Testis (tissue), 3 donors: Measurements from ENCODE around the gene BARX2. TPM values are rescaled to one million over a fixed set of nuclear protein-coding genes. Genes with fewer than 3 reads are reported as not detected.

Source experiments
- DNase-seq: peaks from one replicate; pipeline ENCODE4 v3.0.0-alpha.2; 2019
- H3K27ac ChIP-seq, 2 donors: fragments of 200-600 bp; sonication (generic); one replicate each; pipeline ENCODE4 v1.5.1; 2019
- H3K27me3 ChIP-seq: fragments of 200-600 bp; sonication (generic); one replicate; pipeline ENCODE4 v1.5.1; 2019
- H3K36me3 ChIP-seq: fragments of 200-600 bp; sonication (generic); one replicate; pipeline ENCODE4 v1.5.1; 2017; ENCODE audit warnings: low read depth; ENCODE audit errors: missing control alignments
- H3K4me1 ChIP-seq: fragments of 200-600 bp; sonication (generic); one replicate; pipeline ENCODE4 v1.5.1; 2019
- H3K4me3 ChIP-seq, 2 donors: fragments of 200-600 bp; sonication (generic); one replicate each; pipeline ENCODE4 v1.5.1; 2017 to 2019
- H3K9me3 ChIP-seq: fragments of 200-600 bp; sonication (generic); one replicate; pipeline ENCODE4 v1.5.1; 2017
- CTCF ChIP-seq, 3 experiments: fragments of 450-650 bp in 2 of 3; fragments of 200-600 bp in 1 of 3; sonication (generic) in 1 of 3; IDR thresholded peaks; one replicate each; pipeline ENCODE4 v1.5.1; 2016 to 2019; ENCODE audit warnings: antibody characterized with exemption in 3 of 3, mild to moderate bottlenecking in 2 of 3, moderate library complexity in 1 of 3
- POLR2A ChIP-seq: fragments of 450-650 bp; IDR thresholded peaks from one replicate; pipeline ENCODE4 v1.6.1; 2017; ENCODE audit warnings: antibody characterized with exemption, mild to moderate bottlenecking, moderate library complexity
- WGBS, 2 donors: methylation state at CpG; one replicate each; pipeline ENCODE4 v1.1.5; 2018; 5-methylcytosine and 5-hydroxymethylcytosine counted together
- intact Hi-C: fragments of 100-400 bp; cut with DNase I; formaldehyde crosslinking; loops from one replicate; pipeline ENCODE4 v1.15.1; 2023; ENCODE audit warnings: low total_unique reads
- polyA plus RNA-seq: library from polyadenylated mRNA; stranded (reverse); fragments of 350-450 nt; fragmentation: Illumina TruSeq; extraction: RNeasy Lipid Tissue Mini Kit (QIAGEN cat#74804); gene quantifications from one replicate; pipeline ENCODE4 v1.2.3, GENCODE V29; 2014; ENCODE audit warnings: low read depth, low replicate concordance; ENCODE audit not compliant: insufficient read depth
- total RNA-seq, 2 donors: library from RNA; depleted of rRNA; stranded (reverse); fragments of >200 nt; gene quantifications; one replicate each; pipeline ENCODE4 v1.2.3, GENCODE V29; 2016

The BARX2 gene
- total and polyA plus RNA-seq, 3 donors from 2014 or later = 4.3 to 5.0 (median 4.5) TPM

- H3K36me3 ChIP-seq = no peaks in the 10 kb centered on the region
- H3K4me1 ChIP-seq = no peaks in the 10 kb centered on the region
- DNase-seq = no peak
- H3K27me3 ChIP-seq = no peaks in the 10 kb centered on the region
- no peak overlapping the region for H3K4me3 ChIP-seq
- no peak overlapping the region for H3K27ac ChIP-seq
- TF ChIP-seq CTCF (IDR thresholded peaks at IDR 0.05) = no peak
- no peak for TF ChIP-seq POLR2A
- WGBS, 2 donors = 82 to 91% methylated on average over 5 of the region's 5 CpGs
- no peaks in the 10 kb centered on the region for H3K9me3 ChIP-seq
- intact Hi-C loops = no loop called here
These were observed 38.7 kb downstream of the BARX2 start for GRCh38 chr11:129414144-129414872.

- intact Hi-C loops = no loop called here
- 89 to 93% methylated on average over 7 of the region's 7 CpGs for WGBS, 2 donors
These were observed 40.6 kb downstream of the BARX2 start for GRCh38 chr11:129416080-129416820.

GRCh38 chr11:129417458-129417857 is 41.8 kb downstream of the BARX2 start:
- H3K27me3 ChIP-seq = no peaks in the 10 kb centered on the region
- H3K4me3 ChIP-seq = no peak overlapping the region
- TF ChIP-seq POLR2A (no peak), CTCF (IDR thresholded peaks at IDR 0.05) (no peak)
- no peak for DNase-seq
- H3K36me3 ChIP-seq = no peaks in the 10 kb centered on the region
- no peaks in the 10 kb centered on the region for H3K4me1 ChIP-seq
- no peaks in the 10 kb centered on the region for H3K9me3 ChIP-seq
- intact Hi-C loops = no loop called here
- H3K27ac ChIP-seq = no peak overlapping the region
- WGBS, 2 donors = 92 to 97% methylated on average over 7 of the region's 7 CpGs

More at GRCh38 chr11:129416080-129416820, 40.6 kb downstream of the BARX2 start:
- Histone ChIP-seq H3K27me3 (no peaks in the 10 kb centered on the region), H3K9me3 (no peaks in the 10 kb centered on the region), H3K4me1 (no peaks in the 10 kb centered on the region), H3K4me3 (no peak overlapping the region), H3K36me3 (no peaks in the 10 kb centered on the region), H3K27ac (no peak overlapping the region)
- no peak for DNase-seq
- TF ChIP-seq CTCF (IDR thresholded peaks at IDR 0.05) = no peak
- TF ChIP-seq POLR2A = no peak

GRCh38 chr11:129418039-129418438 is 42.4 kb downstream of the BARX2 start:
- TF ChIP-seq POLR2A (no peak), CTCF (IDR thresholded peaks at IDR 0.05) (no peak)

More at GRCh38 chr11:129418039-129418438, 42.4 kb downstream of the BARX2 start:
- no peaks in the 10 kb centered on the region for H3K36me3 ChIP-seq
- no peak for DNase-seq
- intact Hi-C loops = no loop called here
- H3K27ac ChIP-seq = no peak overlapping the region
- H3K9me3 ChIP-seq = no peaks in the 10 kb centered on the region
- H3K4me3 ChIP-seq = no peak overlapping the region
- H3K27me3 ChIP-seq = no peaks in the 10 kb centered on the region
- WGBS, 2 donors = 74 to 80% methylated on average over 4 of the region's 4 CpGs
- H3K4me1 ChIP-seq = no peaks in the 10 kb centered on the region
